CD14-positive monocyte (primary cell): ENCODE results near the gene PREP. TPM values are rescaled to one million over a fixed set of nuclear protein-coding genes. Genes with fewer than 3 reads are reported as not detected.

Source experiments
- DNase-seq, 3 donors: peaks; one replicate each; pipeline ENCODE4 v3.0.0-alpha.2; 2011 to 2022
- H2AFZ ChIP-seq: 2 replicates; pipeline ENCODE4 v1.6.0; 2012; ENCODE audit warnings: mild to moderate bottlenecking, low read depth, low read length, inconsistent platforms; ENCODE audit not compliant: insufficient read depth, poor library complexity, severe bottlenecking
- H3K27ac ChIP-seq, 2 donors: 1 replicate in 1 of 2; 2 replicates in 1 of 2; pipeline ENCODE4 v1.5.1; 2012 to 2013; ENCODE audit warnings: low read length in 2 of 2, control low read depth in 1 of 2, inconsistent platforms in 1 of 2, low read depth in 1 of 2, mild to moderate bottlenecking in 1 of 2
- H3K27me3 ChIP-seq, 2 donors: one replicate each; pipeline versions ENCODE4 v1.6.0 to v1.6.1; 2011 to 2013; ENCODE audit warnings: low read length in 2 of 2; ENCODE audit not compliant: control insufficient read depth in 2 of 2, insufficient read depth in 2 of 2
- H3K36me3 ChIP-seq, 2 donors: replicated peaks in 1 of 2; 1 replicate in 1 of 2; 2 replicates in 1 of 2; pipeline versions ENCODE4 v1.5.1 to v1.6.1; 2012 to 2013; ENCODE audit warnings: low read length in 2 of 2, control low read depth in 1 of 2, inconsistent platforms in 1 of 2, mild to moderate bottlenecking in 1 of 2; ENCODE audit not compliant: insufficient read depth in 2 of 2, control insufficient read depth in 1 of 2
- H3K4me1 ChIP-seq, 2 donors: 1 replicate in 1 of 2; 2 replicates in 1 of 2; pipeline versions ENCODE4 v1.5.1 to v1.6.1; 2012 to 2013; ENCODE audit warnings: low read length in 2 of 2, control low read depth in 1 of 2, inconsistent platforms in 1 of 2, mild to moderate bottlenecking in 1 of 2, moderate library complexity in 1 of 2; ENCODE audit not compliant: insufficient read depth in 2 of 2, control insufficient read depth in 1 of 2
- H3K4me2 ChIP-seq: replicated peaks from 2 replicates; pipeline ENCODE3; 2012; ENCODE audit warnings: low read length, moderate library complexity, mild to moderate bottlenecking; ENCODE audit not compliant: poor library complexity, severe bottlenecking; ENCODE audit errors: extremely low read depth
- H3K4me3 ChIP-seq, 3 experiments: fragments of 200-600 bp in 1 of 3; sonication (generic) in 1 of 3; replicated peaks in 1 of 3; 1 replicate in 2 of 3; 2 replicates in 1 of 3; pipeline ENCODE4 v1.5.1; 2011 to 2013; ENCODE audit warnings: low read length in 3 of 3, mild to moderate bottlenecking in 3 of 3, control low read depth in 2 of 3, low read depth in 2 of 3, inconsistent platforms in 1 of 3, moderate library complexity in 1 of 3
- H3K79me2 ChIP-seq: 2 replicates; pipeline ENCODE4 v1.6.0; 2012; ENCODE audit warnings: mild to moderate bottlenecking, control low read depth, inconsistent platforms, low read length, moderate library complexity; ENCODE audit not compliant: insufficient read depth
- H3K9ac ChIP-seq: 2 replicates; pipeline ENCODE4 v1.6.0; 2017; ENCODE audit warnings: low read length, mild to moderate bottlenecking; ENCODE audit not compliant: insufficient read depth, poor library complexity, severe bottlenecking
- H3K9me3 ChIP-seq, 2 donors: replicated peaks in 1 of 2; 1 replicate in 1 of 2; 2 replicates in 1 of 2; pipeline versions ENCODE4 v1.5.1 to v1.6.1; 2012 to 2013; ENCODE audit warnings: low read length in 2 of 2, control low read depth in 1 of 2; ENCODE audit not compliant: control insufficient read depth in 1 of 2, insufficient read depth in 1 of 2
- H4K20me1 ChIP-seq: 2 replicates; pipeline ENCODE4 v1.6.0; 2012; ENCODE audit warnings: mild to moderate bottlenecking, low read length, control low read depth, moderate library complexity; ENCODE audit not compliant: insufficient read depth
- H3K27ac Mint-ChIP-seq, 7 donors: one replicate each; pipeline ENCODE4 v1.8.0; 2020; ENCODE audit warnings: mild to moderate bottlenecking in 7 of 7, mixed read lengths in 7 of 7, moderate library complexity in 6 of 7, inconsistent platforms in 2 of 7
- H3K27me3 Mint-ChIP-seq, 3 donors: one replicate each; pipeline ENCODE4 v1.8.0; 2021 to 2022; ENCODE audit warnings: low read depth in 3 of 3, mild to moderate bottlenecking in 3 of 3, mixed read lengths in 3 of 3, moderate library complexity in 3 of 3, inconsistent platforms in 1 of 3
- H3K36me3 Mint-ChIP-seq, 2 donors: one replicate each; pipeline ENCODE4 v1.8.0; 2020; ENCODE audit warnings: mixed read lengths in 2 of 2, inconsistent platforms in 1 of 2, mild to moderate bottlenecking in 1 of 2
- H3K4me1 Mint-ChIP-seq: one replicate; pipeline ENCODE4 v1.8.0; 2020; ENCODE audit warnings: mild to moderate bottlenecking, mixed read lengths
- H3K4me3 Mint-ChIP-seq, 2 donors: one replicate each; pipeline ENCODE4 v1.8.0; 2020; ENCODE audit warnings: mild to moderate bottlenecking in 2 of 2, mixed read lengths in 2 of 2, moderate library complexity in 1 of 2
- H3K9me3 Mint-ChIP-seq, 7 donors: one replicate each; pipeline ENCODE4 v1.8.0; 2020 to 2022; ENCODE audit warnings: mixed read lengths in 7 of 7, mild to moderate bottlenecking in 6 of 7, moderate library complexity in 6 of 7, inconsistent platforms in 2 of 7
- WGBS: methylation state at CpG from one replicate; pipeline ENCODE4 v1.1.5; 2013; ENCODE audit warnings: missing lambda C conversion rate; ENCODE audit not compliant: insufficient coverage; 5-methylcytosine and 5-hydroxymethylcytosine counted together
- intact Hi-C, 2 donors: fragments of 100-400 bp; cut with micrococcal nuclease; formaldehyde crosslinking; loops; one replicate each; pipeline versions ENCODE4 v1.15.0 to v1.15.1; 2023
- polyA plus RNA-seq, 3 donors: library from polyadenylated mRNA; depleted of rRNA in 1 of 3; unstranded in 2 of 3; stranded (reverse) in 1 of 3; fragments of 300-500 nt in 2 of 3; fragments of >200 nt in 1 of 3; fragmentation: Illumina TruSeq in 2 of 3; gene quantifications; 1 replicate in 2 of 3; 2 replicates in 1 of 3; pipeline ENCODE4 v1.2.3, GENCODE V29; 2012 to 2021
- TF ChIP-seq, protein P1 (sequence below): fragments of 200-600 bp; IDR thresholded peaks from one replicate; pipeline ENCODE4 v1.8.0; 2022; ENCODE audit warnings: antibody characterized with exemption, mild to moderate bottlenecking

The PREP gene
- polyA plus RNA-seq, 3 donors, result 21.4 to 40.8 (median 30.7) TPM

DNA sequence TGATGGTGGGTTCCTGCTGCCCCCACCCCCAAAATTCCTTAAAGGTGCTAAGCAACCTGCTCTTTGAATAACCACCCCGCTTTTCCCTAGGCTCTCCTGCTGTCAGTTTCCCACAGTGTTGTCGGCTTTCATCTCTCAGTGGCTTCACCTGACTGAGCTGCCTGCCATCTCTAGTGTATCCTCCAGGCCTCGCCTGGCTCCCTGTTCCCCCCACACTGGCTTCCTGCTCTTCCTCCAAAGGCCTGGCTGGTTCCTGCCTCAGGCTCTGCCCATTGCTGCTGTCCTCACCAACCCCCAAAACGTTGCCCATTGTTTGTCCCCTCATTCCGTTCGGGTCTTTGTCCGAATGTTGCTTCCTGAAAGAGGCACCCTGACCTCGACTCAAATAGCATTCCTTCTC is 129.3 kb downstream of the PREP start:
- peak overlapping the region in 1 of 7 donors; percentile 41 for H3K27ac Mint-ChIP-seq
- H3K27me3 ChIP-seq, result no peaks in the 10 kb centered on the region
- no peak for DNase-seq
- peaks cover 33 to 36% of the 10 kb centered on the region in 2 donors for H3K36me3 Mint-ChIP-seq
- no peak overlapping the region for H3K9ac ChIP-seq
- intact Hi-C loops, result no loop called here
- peaks cover 0 to 5% (median 3%) of the 10 kb centered on the region in 3 donors for H3K27me3 Mint-ChIP-seq
- H3K9me3 Mint-ChIP-seq, result peaks cover 0 to 2% (median 0%) of the 10 kb centered on the region in 7 donors
- H3K9me3 ChIP-seq, result no peaks in the 10 kb centered on the region
- H4K20me1 ChIP-seq, result no peaks in the 10 kb centered on the region
- H3K4me1 ChIP-seq, result no peaks in the 10 kb centered on the region
- no peak overlapping the region for H3K27ac ChIP-seq
- no peak overlapping the region for H2AFZ ChIP-seq
- H3K4me3 ChIP-seq, result no peak overlapping the region
- H3K4me2 ChIP-seq, result no peak overlapping the region
- peaks cover 35 to 37% of the 10 kb centered on the region in 2 donors for H3K36me3 ChIP-seq
- no peak overlapping the region for H3K4me3 Mint-ChIP-seq
- H3K79me2 ChIP-seq, result no peaks in the 10 kb centered on the region
- WGBS, result 84% methylated on average over 8 of the region's 8 CpGs
- H3K4me1 Mint-ChIP-seq, result no peaks in the 10 kb centered on the region
- TF ChIP-seq, protein P1, sequence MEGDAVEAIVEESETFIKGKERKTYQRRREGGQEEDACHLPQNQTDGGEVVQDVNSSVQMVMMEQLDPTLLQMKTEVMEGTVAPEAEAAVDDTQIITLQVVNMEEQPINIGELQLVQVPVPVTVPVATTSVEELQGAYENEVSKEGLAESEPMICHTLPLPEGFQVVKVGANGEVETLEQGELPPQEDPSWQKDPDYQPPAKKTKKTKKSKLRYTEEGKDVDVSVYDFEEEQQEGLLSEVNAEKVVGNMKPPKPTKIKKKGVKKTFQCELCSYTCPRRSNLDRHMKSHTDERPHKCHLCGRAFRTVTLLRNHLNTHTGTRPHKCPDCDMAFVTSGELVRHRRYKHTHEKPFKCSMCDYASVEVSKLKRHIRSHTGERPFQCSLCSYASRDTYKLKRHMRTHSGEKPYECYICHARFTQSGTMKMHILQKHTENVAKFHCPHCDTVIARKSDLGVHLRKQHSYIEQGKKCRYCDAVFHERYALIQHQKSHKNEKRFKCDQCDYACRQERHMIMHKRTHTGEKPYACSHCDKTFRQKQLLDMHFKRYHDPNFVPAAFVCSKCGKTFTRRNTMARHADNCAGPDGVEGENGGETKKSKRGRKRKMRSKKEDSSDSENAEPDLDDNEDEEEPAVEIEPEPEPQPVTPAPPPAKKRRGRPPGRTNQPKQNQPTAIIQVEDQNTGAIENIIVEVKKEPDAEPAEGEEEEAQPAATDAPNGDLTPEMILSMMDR, result no peak

DNA sequence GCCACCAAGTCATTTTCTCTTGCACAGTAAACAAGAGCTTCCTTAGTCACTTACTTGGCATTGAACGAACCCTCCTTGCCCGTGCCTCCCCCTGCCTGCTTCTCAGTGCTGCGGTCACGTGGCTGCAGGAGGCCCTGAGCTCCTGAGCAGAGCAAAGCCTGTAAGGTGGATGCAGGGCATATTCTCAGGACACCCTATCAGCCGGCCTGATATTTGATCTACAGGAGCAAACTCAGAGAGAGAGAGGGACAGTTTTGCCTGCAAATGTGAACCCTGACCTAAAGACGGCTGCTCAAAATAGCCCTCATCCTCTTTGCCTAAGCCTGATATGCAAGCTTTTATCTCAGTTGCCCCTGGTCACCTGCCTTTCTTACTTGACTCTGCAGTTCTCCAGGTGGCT is 130.1 kb downstream of the PREP start:
- no peak overlapping the region for H3K4me3 Mint-ChIP-seq
- no peaks in the 10 kb centered on the region for H3K9me3 ChIP-seq
- intact Hi-C loops, result no loop called here
- no peak overlapping the region for H3K9ac ChIP-seq
- H3K36me3 ChIP-seq, result peaks cover 27 to 29% of the 10 kb centered on the region in 2 donors
- H3K4me1 ChIP-seq, result no peaks in the 10 kb centered on the region
- H4K20me1 ChIP-seq, result no peaks in the 10 kb centered on the region
- 26% methylated on average over 5 of the region's 6 CpGs for WGBS
- H3K4me1 Mint-ChIP-seq, result no peaks in the 10 kb centered on the region
- H3K27ac ChIP-seq, result no peak overlapping the region
- H3K4me2 ChIP-seq, result no peak overlapping the region
- H3K9me3 Mint-ChIP-seq, result peaks cover 0 to 3% (median 0%) of the 10 kb centered on the region in 7 donors
- TF ChIP-seq, protein P1, result no peak
- no peak for DNase-seq
- no peaks in the 10 kb centered on the region for H3K79me2 ChIP-seq
- no peaks in the 10 kb centered on the region for H3K27me3 ChIP-seq
- H3K36me3 Mint-ChIP-seq, result peaks cover 25 to 28% of the 10 kb centered on the region in 2 donors
- H2AFZ ChIP-seq, result no peak overlapping the region
- peaks cover 0 to 5% (median 5%) of the 10 kb centered on the region in 3 donors for H3K27me3 Mint-ChIP-seq
- H3K4me3 ChIP-seq, result no peak overlapping the region
- no peak overlapping the region for H3K27ac Mint-ChIP-seq
